ENCODE results near the gene NECAB2. TPM values are rescaled to one million over a fixed set of nuclear protein-coding genes. Genes with fewer than 3 reads are reported as not detected.

NECAB2 gene
- total and polyA plus RNA-seq, 2 experiments from 2014 or later = 1.6 to 5.1 TPM

DNA sequence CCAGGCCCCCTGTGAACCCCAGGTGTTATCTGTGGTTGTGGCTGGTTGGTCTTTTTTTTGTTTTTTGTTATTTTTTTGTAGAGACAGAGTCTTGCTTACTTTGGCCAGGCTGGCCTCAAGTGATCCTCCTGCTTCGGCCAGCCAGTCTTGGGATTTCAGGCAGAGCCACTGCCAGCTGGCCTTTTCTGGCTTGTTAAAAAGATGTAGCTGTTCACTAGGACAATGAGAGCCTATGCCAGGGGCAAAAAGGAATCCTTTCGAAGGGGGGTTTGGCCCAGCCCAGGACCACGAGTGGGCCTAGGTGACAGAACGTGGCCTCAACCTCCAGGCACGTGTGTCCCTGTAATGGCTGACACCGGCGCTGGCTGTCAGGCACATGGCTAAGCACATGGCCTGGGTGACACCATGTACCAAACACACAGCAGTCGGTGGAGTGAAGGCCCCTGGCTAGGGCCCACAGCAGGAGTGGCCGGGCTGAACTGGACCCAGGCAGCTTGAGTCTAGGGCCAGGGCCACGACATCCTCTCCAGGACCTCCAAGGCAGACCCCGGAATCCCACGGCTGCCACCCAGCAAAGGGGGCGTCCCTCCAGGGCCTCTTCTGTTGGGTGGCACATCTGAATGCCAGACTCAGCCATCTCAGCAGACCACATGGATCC, 81.5 kb downstream of the NECAB2 start (continued):
- TF ChIP-seq, protein P1, sequence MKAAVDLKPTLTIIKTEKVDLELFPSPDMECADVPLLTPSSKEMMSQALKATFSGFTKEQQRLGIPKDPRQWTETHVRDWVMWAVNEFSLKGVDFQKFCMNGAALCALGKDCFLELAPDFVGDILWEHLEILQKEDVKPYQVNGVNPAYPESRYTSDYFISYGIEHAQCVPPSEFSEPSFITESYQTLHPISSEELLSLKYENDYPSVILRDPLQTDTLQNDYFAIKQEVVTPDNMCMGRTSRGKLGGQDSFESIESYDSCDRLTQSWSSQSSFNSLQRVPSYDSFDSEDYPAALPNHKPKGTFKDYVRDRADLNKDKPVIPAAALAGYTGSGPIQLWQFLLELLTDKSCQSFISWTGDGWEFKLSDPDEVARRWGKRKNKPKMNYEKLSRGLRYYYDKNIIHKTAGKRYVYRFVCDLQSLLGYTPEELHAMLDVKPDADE (IDR thresholded peaks at IDR 0.05) = no peak
- TF ChIP-seq POLR2AphosphoS5 (IDR thresholded peaks at IDR 0.05; ENCODE audit: low read depth) (no peak), CREB1 (CRISPR knock-in tag; IDR thresholded peaks at IDR 0.05; ENCODE audit: low read depth) (no peak), STAT1 (IDR thresholded peaks at IDR 0.05; ENCODE audit: unreplicated experiment) (no peak), ZNF114 (CRISPR knock-in tag; IDR thresholded peaks at IDR 0.05) (no peak), NANOG (IDR thresholded peaks at IDR 0.05; ENCODE audit: borderline replicate concordance) (no peak)
- TF ChIP-seq, protein P2, sequence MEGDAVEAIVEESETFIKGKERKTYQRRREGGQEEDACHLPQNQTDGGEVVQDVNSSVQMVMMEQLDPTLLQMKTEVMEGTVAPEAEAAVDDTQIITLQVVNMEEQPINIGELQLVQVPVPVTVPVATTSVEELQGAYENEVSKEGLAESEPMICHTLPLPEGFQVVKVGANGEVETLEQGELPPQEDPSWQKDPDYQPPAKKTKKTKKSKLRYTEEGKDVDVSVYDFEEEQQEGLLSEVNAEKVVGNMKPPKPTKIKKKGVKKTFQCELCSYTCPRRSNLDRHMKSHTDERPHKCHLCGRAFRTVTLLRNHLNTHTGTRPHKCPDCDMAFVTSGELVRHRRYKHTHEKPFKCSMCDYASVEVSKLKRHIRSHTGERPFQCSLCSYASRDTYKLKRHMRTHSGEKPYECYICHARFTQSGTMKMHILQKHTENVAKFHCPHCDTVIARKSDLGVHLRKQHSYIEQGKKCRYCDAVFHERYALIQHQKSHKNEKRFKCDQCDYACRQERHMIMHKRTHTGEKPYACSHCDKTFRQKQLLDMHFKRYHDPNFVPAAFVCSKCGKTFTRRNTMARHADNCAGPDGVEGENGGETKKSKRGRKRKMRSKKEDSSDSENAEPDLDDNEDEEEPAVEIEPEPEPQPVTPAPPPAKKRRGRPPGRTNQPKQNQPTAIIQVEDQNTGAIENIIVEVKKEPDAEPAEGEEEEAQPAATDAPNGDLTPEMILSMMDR (conservative IDR thresholded peaks at IDR 0.05; ENCODE audit: low read depth in 2 of 2) = no peak
- TF ChIP-seq, protein P3, sequence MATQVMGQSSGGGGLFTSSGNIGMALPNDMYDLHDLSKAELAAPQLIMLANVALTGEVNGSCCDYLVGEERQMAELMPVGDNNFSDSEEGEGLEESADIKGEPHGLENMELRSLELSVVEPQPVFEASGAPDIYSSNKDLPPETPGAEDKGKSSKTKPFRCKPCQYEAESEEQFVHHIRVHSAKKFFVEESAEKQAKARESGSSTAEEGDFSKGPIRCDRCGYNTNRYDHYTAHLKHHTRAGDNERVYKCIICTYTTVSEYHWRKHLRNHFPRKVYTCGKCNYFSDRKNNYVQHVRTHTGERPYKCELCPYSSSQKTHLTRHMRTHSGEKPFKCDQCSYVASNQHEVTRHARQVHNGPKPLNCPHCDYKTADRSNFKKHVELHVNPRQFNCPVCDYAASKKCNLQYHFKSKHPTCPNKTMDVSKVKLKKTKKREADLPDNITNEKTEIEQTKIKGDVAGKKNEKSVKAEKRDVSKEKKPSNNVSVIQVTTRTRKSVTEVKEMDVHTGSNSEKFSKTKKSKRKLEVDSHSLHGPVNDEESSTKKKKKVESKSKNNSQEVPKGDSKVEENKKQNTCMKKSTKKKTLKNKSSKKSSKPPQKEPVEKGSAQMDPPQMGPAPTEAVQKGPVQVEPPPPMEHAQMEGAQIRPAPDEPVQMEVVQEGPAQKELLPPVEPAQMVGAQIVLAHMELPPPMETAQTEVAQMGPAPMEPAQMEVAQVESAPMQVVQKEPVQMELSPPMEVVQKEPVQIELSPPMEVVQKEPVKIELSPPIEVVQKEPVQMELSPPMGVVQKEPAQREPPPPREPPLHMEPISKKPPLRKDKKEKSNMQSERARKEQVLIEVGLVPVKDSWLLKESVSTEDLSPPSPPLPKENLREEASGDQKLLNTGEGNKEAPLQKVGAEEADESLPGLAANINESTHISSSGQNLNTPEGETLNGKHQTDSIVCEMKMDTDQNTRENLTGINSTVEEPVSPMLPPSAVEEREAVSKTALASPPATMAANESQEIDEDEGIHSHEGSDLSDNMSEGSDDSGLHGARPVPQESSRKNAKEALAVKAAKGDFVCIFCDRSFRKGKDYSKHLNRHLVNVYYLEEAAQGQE (IDR thresholded peaks at IDR 0.05; ENCODE audit: unreplicated experiment) = no peak

DNA sequence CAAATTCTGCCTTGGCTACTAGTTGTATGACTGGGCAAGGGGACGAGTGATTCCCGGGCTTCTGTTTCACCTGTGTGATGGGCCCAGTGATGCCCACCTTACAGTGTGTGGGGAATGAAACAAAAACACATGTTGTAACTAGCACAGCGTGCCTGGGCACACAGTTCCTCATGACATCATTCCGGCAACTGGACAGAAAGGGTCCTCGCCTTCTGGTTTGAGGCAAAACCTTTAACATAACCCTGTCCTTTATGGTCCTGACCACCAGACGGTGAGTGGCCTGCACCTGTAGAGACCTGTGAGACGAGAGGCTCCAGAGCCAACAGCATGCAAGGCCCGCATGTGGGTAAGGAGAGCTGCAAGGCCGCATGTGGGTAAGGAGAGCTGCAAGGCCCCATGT, 82.3 kb downstream of the NECAB2 start:
- no peak overlapping the region for H3K4me2 ChIP-seq
- DNase-seq (ENCODE audit: low spot score) (no peak), ATAC-seq (no peak)
- H3K79me2 ChIP-seq (replicated peaks; ENCODE audit: insufficient read depth) = no peaks in the 10 kb centered on the region
- H3K4me3 Mint-ChIP-seq = no peak overlapping the region
- no peaks in the 10 kb centered on the region for H3K4me1 ChIP-seq (ENCODE audit: insufficient read depth)
- H3K9me2 ChIP-seq (ENCODE audit: insufficient read depth) = no peaks in the 10 kb centered on the region
- H4K20me1 ChIP-seq (replicated peaks; ENCODE audit: insufficient read depth) = no peaks in the 10 kb centered on the region
- H3K27me3 Mint-ChIP-seq (ENCODE audit: insufficient read depth, low read depth, poor library complexity) = peaks cover 12% of the 10 kb centered on the region
- H3K36me3 ChIP-seq (ENCODE audit: insufficient read depth) = no peaks in the 10 kb centered on the region
- no peaks in the 10 kb centered on the region; the same call in 1 of the 3 replicates for H3K9me3 Mint-ChIP-seq
- H3K4me3 ChIP-seq = no peak overlapping the region
- no peak overlapping the region for H3K27ac Mint-ChIP-seq
- H3K27ac ChIP-seq (ENCODE audit: low read depth) = no peak overlapping the region
- H2AFZ ChIP-seq = no peak overlapping the region
- no peaks in the 10 kb centered on the region for H3F3A ChIP-seq (replicated peaks; ENCODE audit: low read depth)
- H3K36me3 Mint-ChIP-seq (ENCODE audit: low read depth) = peaks cover 32% of the 10 kb centered on the region
- H3K27me3 ChIP-seq (ENCODE audit: insufficient read depth) = no peaks in the 10 kb centered on the region
- H3K4me1 Mint-ChIP-seq = no peaks in the 10 kb centered on the region
- TF ChIP-seq ZNF331 (CRISPR knock-in tag; IDR thresholded peaks at IDR 0.05; ENCODE audit: low read depth) = no peak
- TF ChIP-seq EZH2phosphoT487 (IDR thresholded peaks at IDR 0.05; ENCODE audit: unreplicated experiment) = no peak
- no peak for TF ChIP-seq POLR2AphosphoS5 (IDR thresholded peaks at IDR 0.05; ENCODE audit: low read depth)
- no peak for TF ChIP-seq EZH2 (IDR thresholded peaks at IDR 0.05; ENCODE audit: low read depth, unreplicated experiment)
- TF ChIP-seq, protein P4, sequence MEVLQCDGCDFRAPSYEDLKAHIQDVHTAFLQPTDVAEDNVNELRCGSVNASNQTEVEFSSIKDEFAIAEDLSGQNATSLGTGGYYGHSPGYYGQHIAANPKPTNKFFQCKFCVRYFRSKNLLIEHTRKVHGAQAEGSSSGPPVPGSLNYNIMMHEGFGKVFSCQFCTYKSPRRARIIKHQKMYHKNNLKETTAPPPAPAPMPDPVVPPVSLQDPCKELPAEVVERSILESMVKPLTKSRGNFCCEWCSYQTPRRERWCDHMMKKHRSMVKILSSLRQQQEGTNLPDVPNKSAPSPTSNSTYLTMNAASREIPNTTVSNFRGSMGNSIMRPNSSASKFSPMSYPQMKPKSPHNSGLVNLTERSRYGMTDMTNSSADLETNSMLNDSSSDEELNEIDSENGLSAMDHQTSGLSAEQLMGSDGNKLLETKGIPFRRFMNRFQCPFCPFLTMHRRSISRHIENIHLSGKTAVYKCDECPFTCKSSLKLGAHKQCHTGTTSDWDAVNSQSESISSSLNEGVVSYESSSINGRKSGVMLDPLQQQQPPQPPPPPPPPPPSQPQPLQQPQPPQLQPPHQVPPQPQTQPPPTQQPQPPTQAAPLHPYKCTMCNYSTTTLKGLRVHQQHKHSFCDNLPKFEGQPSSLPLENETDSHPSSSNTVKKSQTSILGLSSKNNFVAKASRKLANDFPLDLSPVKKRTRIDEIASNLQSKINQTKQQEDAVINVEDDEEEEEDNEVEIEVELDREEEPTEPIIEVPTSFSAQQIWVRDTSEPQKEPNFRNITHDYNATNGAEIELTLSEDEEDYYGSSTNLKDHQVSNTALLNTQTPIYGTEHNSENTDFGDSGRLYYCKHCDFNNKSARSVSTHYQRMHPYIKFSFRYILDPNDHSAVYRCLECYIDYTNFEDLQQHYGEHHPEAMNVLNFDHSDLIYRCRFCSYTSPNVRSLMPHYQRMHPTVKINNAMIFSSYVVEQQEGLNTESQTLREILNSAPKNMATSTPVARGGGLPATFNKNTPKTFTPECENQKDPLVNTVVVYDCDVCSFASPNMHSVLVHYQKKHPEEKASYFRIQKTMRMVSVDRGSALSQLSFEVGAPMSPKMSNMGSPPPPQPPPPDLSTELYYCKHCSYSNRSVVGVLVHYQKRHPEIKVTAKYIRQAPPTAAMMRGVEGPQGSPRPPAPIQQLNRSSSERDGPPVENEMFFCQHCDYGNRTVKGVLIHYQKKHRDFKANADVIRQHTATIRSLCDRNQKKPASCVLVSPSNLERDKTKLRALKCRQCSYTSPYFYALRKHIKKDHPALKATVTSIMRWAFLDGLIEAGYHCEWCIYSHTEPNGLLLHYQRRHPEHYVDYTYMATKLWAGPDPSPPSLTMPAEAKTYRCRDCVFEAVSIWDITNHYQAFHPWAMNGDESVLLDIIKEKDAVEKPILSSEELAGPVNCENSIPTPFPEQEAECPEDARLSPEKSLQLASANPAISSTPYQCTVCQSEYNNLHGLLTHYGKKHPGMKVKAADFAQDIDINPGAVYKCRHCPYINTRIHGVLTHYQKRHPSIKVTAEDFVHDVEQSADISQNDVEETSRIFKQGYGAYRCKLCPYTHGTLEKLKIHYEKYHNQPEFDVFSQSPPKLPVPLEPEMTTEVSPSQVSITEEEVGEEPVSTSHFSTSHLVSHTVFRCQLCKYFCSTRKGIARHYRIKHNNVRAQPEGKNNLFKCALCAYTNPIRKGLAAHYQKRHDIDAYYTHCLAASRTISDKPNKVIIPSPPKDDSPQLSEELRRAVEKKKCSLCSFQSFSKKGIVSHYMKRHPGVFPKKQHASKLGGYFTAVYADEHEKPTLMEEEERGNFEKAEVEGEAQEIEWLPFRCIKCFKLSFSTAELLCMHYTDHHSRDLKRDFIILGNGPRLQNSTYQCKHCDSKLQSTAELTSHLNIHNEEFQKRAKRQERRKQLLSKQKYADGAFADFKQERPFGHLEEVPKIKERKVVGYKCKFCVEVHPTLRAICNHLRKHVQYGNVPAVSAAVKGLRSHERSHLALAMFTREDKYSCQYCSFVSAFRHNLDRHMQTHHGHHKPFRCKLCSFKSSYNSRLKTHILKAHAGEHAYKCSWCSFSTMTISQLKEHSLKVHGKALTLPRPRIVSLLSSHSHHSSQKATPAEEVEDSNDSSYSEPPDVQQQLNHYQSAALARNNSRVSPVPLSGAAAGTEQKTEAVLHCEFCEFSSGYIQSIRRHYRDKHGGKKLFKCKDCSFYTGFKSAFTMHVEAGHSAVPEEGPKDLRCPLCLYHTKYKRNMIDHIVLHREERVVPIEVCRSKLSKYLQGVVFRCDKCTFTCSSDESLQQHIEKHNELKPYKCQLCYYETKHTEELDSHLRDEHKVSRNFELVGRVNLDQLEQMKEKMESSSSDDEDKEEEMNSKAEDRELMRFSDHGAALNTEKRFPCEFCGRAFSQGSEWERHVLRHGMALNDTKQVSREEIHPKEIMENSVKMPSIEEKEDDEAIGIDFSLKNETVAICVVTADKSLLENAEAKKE (CRISPR knock-in tag; IDR thresholded peaks at IDR 0.05) = no peak

Data from GM23338 (cell line).